Ishikawa (cell line): ENCODE results near the gene OR52I1.

Source experiments
- CEBPB ChIP-seq: IDR thresholded peaks from 2 replicates; pipeline ENCODE4 v1.6.1; 2012
- CREB1 ChIP-seq: IDR thresholded peaks from 2 replicates; pipeline ENCODE4 v1.6.1; 2012; ENCODE audit warnings: low read depth
- EGR1 ChIP-seq: IDR thresholded peaks from 2 replicates; pipeline ENCODE4 v1.6.1; 2012
- EP300 ChIP-seq: IDR thresholded peaks from 2 replicates; pipeline ENCODE4 v1.6.1; 2012; ENCODE audit warnings: borderline replicate concordance
- FOXM1 ChIP-seq: IDR thresholded peaks from 2 replicates; pipeline ENCODE4 v1.6.1; 2012; ENCODE audit warnings: low read depth, borderline replicate concordance
- NFIC ChIP-seq: IDR thresholded peaks from 2 replicates; pipeline ENCODE4 v1.6.1; 2012
- RAD21 ChIP-seq: IDR thresholded peaks from 2 replicates; pipeline ENCODE4 v1.6.1; 2012; ENCODE audit warnings: low read depth
- TAF1 ChIP-seq: IDR thresholded peaks from 2 replicates; pipeline ENCODE4 v1.6.1; 2012; ENCODE audit warnings: low read depth, mild to moderate bottlenecking
- TCF12 ChIP-seq: IDR thresholded peaks from 2 replicates; pipeline ENCODE4 v1.6.1; 2012; ENCODE audit warnings: low read depth
- TEAD4 ChIP-seq: IDR thresholded peaks from 2 replicates; pipeline ENCODE4 v1.6.1; 2012
- USF1 ChIP-seq: IDR thresholded peaks from 2 replicates; pipeline ENCODE4 v1.6.1; 2012
- YY1 ChIP-seq: IDR thresholded peaks from 2 replicates; pipeline ENCODE4 v1.6.1; 2012; ENCODE audit warnings: low read depth
- ZBTB7A ChIP-seq: IDR thresholded peaks from 2 replicates; pipeline ENCODE4 v1.6.1; 2012; ENCODE audit warnings: low read depth
- TF ChIP-seq, protein P1 (sequence below): IDR thresholded peaks from 2 replicates; pipeline ENCODE4 v1.6.1; 2012; ENCODE audit warnings: low read depth, mild to moderate bottlenecking
- TF ChIP-seq, protein P2 (sequence below): IDR thresholded peaks from 2 replicates; pipeline ENCODE4 v1.6.1; 2012

OR52I1 gene

GRCh38 chr11:4636962-4637661 is 43.3 kb downstream of the OR52I1 start, which contains the start of gene OR51D1:
Gene OR51D1, plus strand, starts transcription at chr11:4637477. Its CDS starts 2,314 bp downstream, at chr11:4639791.
- peak; percentile 78 for TF ChIP-seq RAD21
- TF ChIP-seq TAF1 = no peak

DNA sequence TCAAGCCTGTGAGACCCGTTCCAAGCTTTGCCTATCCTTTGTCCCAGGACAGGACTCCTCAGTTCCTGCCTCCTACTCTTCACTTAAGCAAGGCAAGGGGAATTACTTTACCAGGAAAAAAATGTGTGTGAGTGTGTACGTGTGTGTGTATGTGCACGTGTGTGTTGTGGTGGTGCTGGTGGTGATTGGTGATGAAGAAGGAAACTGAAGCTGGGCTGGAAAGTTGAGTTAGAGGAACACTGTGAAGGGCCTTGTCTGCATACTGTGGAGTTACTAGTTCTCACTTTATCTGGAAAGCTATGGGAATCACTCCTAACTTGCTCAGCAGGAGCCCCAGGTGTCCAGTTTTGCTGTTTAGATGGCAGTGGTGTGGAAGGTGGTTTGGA is 43.8 kb downstream of the OR52I1 start:
- TF ChIP-seq CEBPB (no peak), CREB1 (no peak), ZBTB7A (no peak)

DNA sequence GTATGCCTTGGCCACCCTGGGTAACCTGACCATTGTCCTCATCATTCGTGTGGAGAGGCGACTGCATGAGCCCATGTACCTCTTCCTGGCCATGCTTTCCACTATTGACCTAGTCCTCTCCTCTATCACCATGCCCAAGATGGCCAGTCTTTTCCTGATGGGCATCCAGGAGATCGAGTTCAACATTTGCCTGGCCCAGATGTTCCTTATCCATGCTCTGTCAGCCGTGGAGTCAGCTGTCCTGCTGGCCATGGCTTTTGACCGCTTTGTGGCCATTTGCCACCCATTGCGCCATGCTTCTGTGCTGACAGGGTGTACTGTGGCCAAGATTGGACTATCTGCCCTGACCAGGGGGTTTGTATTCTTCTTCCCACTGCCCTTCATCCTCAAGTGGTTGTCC is 46.1 kb downstream of the OR52I1 start:
- TF ChIP-seq EP300 (no peak), EGR1 (no peak), TAF1 (no peak), RAD21 (no peak), FOXM1 (no peak)

DNA sequence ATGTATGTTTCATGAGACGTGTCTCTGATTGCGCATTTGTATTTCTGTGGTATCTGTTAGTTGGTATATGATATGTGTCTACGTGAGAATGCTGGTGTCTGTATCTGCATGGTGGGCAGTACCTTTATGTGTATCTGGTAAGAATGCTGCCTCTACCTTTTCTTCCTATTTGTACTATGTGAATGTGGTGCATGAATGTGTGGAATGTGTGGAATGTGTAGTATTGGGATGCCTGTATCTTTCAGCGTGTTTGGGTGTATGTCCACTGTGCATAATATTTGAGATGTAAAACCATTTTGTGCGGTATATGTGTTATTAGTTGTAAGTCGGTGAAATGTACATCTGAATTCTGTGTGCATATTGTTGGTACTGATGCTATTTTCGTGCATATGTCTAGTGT is 47.7 kb downstream of the OR52I1 start:
- TF ChIP-seq NFIC (no peak), EGR1 (no peak), USF1 (no peak), TEAD4 (peak; percentile 57; the same call in 1 of the 2 replicates)
- TF ChIP-seq, protein P1, sequence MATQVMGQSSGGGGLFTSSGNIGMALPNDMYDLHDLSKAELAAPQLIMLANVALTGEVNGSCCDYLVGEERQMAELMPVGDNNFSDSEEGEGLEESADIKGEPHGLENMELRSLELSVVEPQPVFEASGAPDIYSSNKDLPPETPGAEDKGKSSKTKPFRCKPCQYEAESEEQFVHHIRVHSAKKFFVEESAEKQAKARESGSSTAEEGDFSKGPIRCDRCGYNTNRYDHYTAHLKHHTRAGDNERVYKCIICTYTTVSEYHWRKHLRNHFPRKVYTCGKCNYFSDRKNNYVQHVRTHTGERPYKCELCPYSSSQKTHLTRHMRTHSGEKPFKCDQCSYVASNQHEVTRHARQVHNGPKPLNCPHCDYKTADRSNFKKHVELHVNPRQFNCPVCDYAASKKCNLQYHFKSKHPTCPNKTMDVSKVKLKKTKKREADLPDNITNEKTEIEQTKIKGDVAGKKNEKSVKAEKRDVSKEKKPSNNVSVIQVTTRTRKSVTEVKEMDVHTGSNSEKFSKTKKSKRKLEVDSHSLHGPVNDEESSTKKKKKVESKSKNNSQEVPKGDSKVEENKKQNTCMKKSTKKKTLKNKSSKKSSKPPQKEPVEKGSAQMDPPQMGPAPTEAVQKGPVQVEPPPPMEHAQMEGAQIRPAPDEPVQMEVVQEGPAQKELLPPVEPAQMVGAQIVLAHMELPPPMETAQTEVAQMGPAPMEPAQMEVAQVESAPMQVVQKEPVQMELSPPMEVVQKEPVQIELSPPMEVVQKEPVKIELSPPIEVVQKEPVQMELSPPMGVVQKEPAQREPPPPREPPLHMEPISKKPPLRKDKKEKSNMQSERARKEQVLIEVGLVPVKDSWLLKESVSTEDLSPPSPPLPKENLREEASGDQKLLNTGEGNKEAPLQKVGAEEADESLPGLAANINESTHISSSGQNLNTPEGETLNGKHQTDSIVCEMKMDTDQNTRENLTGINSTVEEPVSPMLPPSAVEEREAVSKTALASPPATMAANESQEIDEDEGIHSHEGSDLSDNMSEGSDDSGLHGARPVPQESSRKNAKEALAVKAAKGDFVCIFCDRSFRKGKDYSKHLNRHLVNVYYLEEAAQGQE = no peak
- TF ChIP-seq, protein P2, sequence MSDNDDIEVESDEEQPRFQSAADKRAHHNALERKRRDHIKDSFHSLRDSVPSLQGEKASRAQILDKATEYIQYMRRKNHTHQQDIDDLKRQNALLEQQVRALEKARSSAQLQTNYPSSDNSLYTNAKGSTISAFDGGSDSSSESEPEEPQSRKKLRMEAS = no peak

GRCh38 chr11:4642043-4642442 is 48.2 kb downstream of the OR52I1 start:
- TF ChIP-seq EP300 = no peak
- no peak for TF ChIP-seq USF1
- no peak for TF ChIP-seq RAD21
- TF ChIP-seq, protein P2 = no peak
- TF ChIP-seq TCF12 = no peak
- TF ChIP-seq TEAD4 = no peak
- no peak for TF ChIP-seq NFIC
- no peak for TF ChIP-seq ZBTB7A
- TF ChIP-seq EGR1 = no peak
- TF ChIP-seq, protein P1 = no peak
- TF ChIP-seq FOXM1 = no peak
- no peak for TF ChIP-seq YY1

DNA sequence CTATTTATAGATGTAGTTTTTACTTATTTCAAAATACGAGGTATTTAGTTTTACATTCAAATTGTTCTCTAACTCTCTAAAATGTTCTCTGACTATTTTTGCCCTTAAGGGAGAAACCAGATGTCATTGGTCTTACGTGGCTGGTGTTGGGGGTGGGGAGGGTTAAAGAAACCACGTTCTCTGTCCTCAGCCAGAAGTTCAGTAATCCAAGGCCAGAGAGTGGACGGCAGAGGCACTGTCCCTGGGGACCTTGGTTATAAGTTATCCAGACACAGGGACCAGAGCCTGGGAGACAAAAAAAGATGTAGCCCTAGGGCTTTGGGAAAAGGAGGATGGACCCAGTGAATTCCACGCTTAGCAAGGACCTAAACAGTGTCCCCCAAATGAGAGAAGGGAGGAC is 49.2 kb downstream of the OR52I1 start:
- TF ChIP-seq FOXM1 = no peak
- TF ChIP-seq RAD21 = no peak
- TF ChIP-seq, protein P1 = no peak
- TF ChIP-seq, protein P2 = no peak
- no peak for TF ChIP-seq EP300
- no peak for TF ChIP-seq YY1
- TF ChIP-seq USF1 = no peak
- no peak for TF ChIP-seq TEAD4
- TF ChIP-seq ZBTB7A = no peak
